ENCODE measurements around the gene IFRD1. TPM values are rescaled to one million over a fixed set of nuclear protein-coding genes. Genes with fewer than 3 reads are reported as not detected.

Gene IFRD1
- total and polyA plus RNA-seq, 5 donors from 2014 or later, result 28.1 to 258 (median 36.2) TPM

GRCh38 chr7:112494656-112495055, 44.4 kb downstream of the IFRD1 start:
- Histone ChIP-seq H3K4me1 (ENCODE audit: control insufficient read depth, insufficient read depth, low read length, poor library complexity, severe bottlenecking) (no peaks in the 10 kb centered on the region), H3K27me3 (ENCODE audit: control insufficient read depth, insufficient read depth, low read length) (peaks cover 4% of the 10 kb centered on the region), H3K27ac (ENCODE audit: insufficient read depth, low read length, poor library complexity, severe bottlenecking) (no peak overlapping the region), H3K4me3 (ENCODE audit: low read depth, low read length) (no peak overlapping the region), H3K36me3 (ENCODE audit: control insufficient read depth, insufficient read depth, low read length) (no peaks in the 10 kb centered on the region), H3K9me3 (ENCODE audit: control insufficient read depth in 2 of 2, low read length in 2 of 2) (no peaks in the 10 kb centered on the region)
- DNase-seq, result no peak
- H3K9me3 Mint-ChIP-seq, result peaks cover 0 to under 1% (median 0%) of the 10 kb centered on the region in 7 donors
- H3K36me3 Mint-ChIP-seq, result no peaks in the 10 kb centered on the region
- H3K4me1 Mint-ChIP-seq, result no peaks in the 10 kb centered on the region
- no peak for ATAC-seq (ENCODE audit: low read depth in 2 of 2)
- H3K27me3 Mint-ChIP-seq, result peaks cover 15% of the 10 kb centered on the region
- H3K4me3 Mint-ChIP-seq, result no peak overlapping the region
- H3K27ac Mint-ChIP-seq, result no peak overlapping the region

- Histone ChIP-seq H3K4me1 (ENCODE audit: control insufficient read depth, insufficient read depth, low read length, poor library complexity, severe bottlenecking) (no peaks in the 10 kb centered on the region), H3K27ac (ENCODE audit: insufficient read depth, low read length, poor library complexity, severe bottlenecking) (no peak overlapping the region), H3K36me3 (ENCODE audit: control insufficient read depth, insufficient read depth, low read length) (no peaks in the 10 kb centered on the region), H3K4me3 (ENCODE audit: low read depth, low read length) (no peak overlapping the region), H3K27me3 (ENCODE audit: control insufficient read depth, insufficient read depth, low read length) (peaks cover 4% of the 10 kb centered on the region), H3K9me3 (ENCODE audit: control insufficient read depth in 2 of 2, low read length in 2 of 2) (no peaks in the 10 kb centered on the region)
- DNase-seq (no peak), ATAC-seq (ENCODE audit: low read depth in 2 of 2) (no peak)
- Mint-ChIP-seq H3K36me3 (no peaks in the 10 kb centered on the region), H3K9me3 (peaks cover 0 to 2% (median 0%) of the 10 kb centered on the region in 7 donors), H3K4me3 (no peak overlapping the region), H3K27me3 (peaks cover 17% of the 10 kb centered on the region), H3K27ac (no peak overlapping the region), H3K4me1 (no peaks in the 10 kb centered on the region)
Measured at GRCh38 chr7:112495156-112495788, 45.0 kb downstream of the IFRD1 start.

GRCh38 chr7:112495810-112496462, 45.7 kb downstream of the IFRD1 start:
- ATAC-seq (ENCODE audit: low read depth in 2 of 2) (no peak), DNase-seq (peak in 2 of 3 donors; percentile 34 to 55)
- Histone ChIP-seq H3K27me3 (ENCODE audit: control insufficient read depth, insufficient read depth, low read length) (peaks cover 4% of the 10 kb centered on the region), H3K36me3 (ENCODE audit: control insufficient read depth, insufficient read depth, low read length) (no peaks in the 10 kb centered on the region), H3K4me3 (ENCODE audit: low read depth, low read length) (no peak overlapping the region), H3K4me1 (ENCODE audit: control insufficient read depth, insufficient read depth, low read length, poor library complexity, severe bottlenecking) (no peaks in the 10 kb centered on the region), H3K9me3 (ENCODE audit: control insufficient read depth in 2 of 2, low read length in 2 of 2) (no peaks in the 10 kb centered on the region), H3K27ac (ENCODE audit: insufficient read depth, low read length, poor library complexity, severe bottlenecking) (no peak overlapping the region)
- peaks cover 17% of the 10 kb centered on the region for H3K27me3 Mint-ChIP-seq
- no peaks in the 10 kb centered on the region for H3K4me1 Mint-ChIP-seq
- H3K27ac Mint-ChIP-seq, result no peak overlapping the region
- H3K36me3 Mint-ChIP-seq, result no peaks in the 10 kb centered on the region
- no peak overlapping the region for H3K4me3 Mint-ChIP-seq
- peaks cover 0 to 2% (median 0%) of the 10 kb centered on the region in 7 donors for H3K9me3 Mint-ChIP-seq

- no peaks in the 10 kb centered on the region for H3K9me3 ChIP-seq (ENCODE audit: control insufficient read depth in 2 of 2, low read length in 2 of 2)
- Mint-ChIP-seq H3K27ac (no peak overlapping the region), H3K36me3 (no peaks in the 10 kb centered on the region), H3K9me3 (peaks cover 0 to 2% (median 0%) of the 10 kb centered on the region in 7 donors), H3K27me3 (peaks cover 20% of the 10 kb centered on the region), H3K4me1 (no peaks in the 10 kb centered on the region), H3K4me3 (no peak overlapping the region)
- no peak overlapping the region for H3K27ac ChIP-seq (ENCODE audit: insufficient read depth, low read length, poor library complexity, severe bottlenecking)
- H3K4me3 ChIP-seq (ENCODE audit: low read depth, low read length), result no peak overlapping the region
- no peak for DNase-seq
- ATAC-seq (ENCODE audit: low read depth in 2 of 2), result no peak
- H3K27me3 ChIP-seq (ENCODE audit: control insufficient read depth, insufficient read depth, low read length), result peaks cover 4% of the 10 kb centered on the region
- no peaks in the 10 kb centered on the region for H3K4me1 ChIP-seq (ENCODE audit: control insufficient read depth, insufficient read depth, low read length, poor library complexity, severe bottlenecking)
- H3K36me3 ChIP-seq (ENCODE audit: control insufficient read depth, insufficient read depth, low read length), result no peaks in the 10 kb centered on the region
Measured at GRCh38 chr7:112497481-112497880, 47.2 kb downstream of the IFRD1 start.

- no peak overlapping the region for H3K27ac Mint-ChIP-seq
- H3K4me3 Mint-ChIP-seq, result no peak overlapping the region
- peaks cover 0 to 2% (median 0%) of the 10 kb centered on the region in 7 donors for H3K9me3 Mint-ChIP-seq
- DNase-seq (no peak), ATAC-seq (ENCODE audit: low read depth in 2 of 2) (no peak)
- H3K36me3 Mint-ChIP-seq, result no peaks in the 10 kb centered on the region
- no peaks in the 10 kb centered on the region for H3K4me1 ChIP-seq (ENCODE audit: control insufficient read depth, insufficient read depth, low read length, poor library complexity, severe bottlenecking)
- no peak overlapping the region for H3K4me3 ChIP-seq (ENCODE audit: low read depth, low read length)
- peaks cover 28% of the 10 kb centered on the region for H3K27me3 Mint-ChIP-seq
- no peaks in the 10 kb centered on the region for H3K36me3 ChIP-seq (ENCODE audit: control insufficient read depth, insufficient read depth, low read length)
- no peaks in the 10 kb centered on the region for H3K9me3 ChIP-seq (ENCODE audit: control insufficient read depth in 2 of 2, low read length in 2 of 2)
- H3K4me1 Mint-ChIP-seq, result no peaks in the 10 kb centered on the region
- no peak overlapping the region for H3K27ac ChIP-seq (ENCODE audit: insufficient read depth, low read length, poor library complexity, severe bottlenecking)
- H3K27me3 ChIP-seq (ENCODE audit: control insufficient read depth, insufficient read depth, low read length), result peaks cover 4% of the 10 kb centered on the region
Measured at GRCh38 chr7:112500619-112501018, 50.4 kb downstream of the IFRD1 start.

GRCh38 chr7:112501801-112502503, 51.7 kb downstream of the IFRD1 start:
- H3K27me3 ChIP-seq (ENCODE audit: control insufficient read depth, insufficient read depth, low read length), result peaks cover 3% of the 10 kb centered on the region
- peaks cover 24% of the 10 kb centered on the region for H3K27me3 Mint-ChIP-seq

GRCh38 chr7:112502700-112503099, 52.4 kb downstream of the IFRD1 start:
- H3K4me1 ChIP-seq (ENCODE audit: control insufficient read depth, insufficient read depth, low read length, poor library complexity, severe bottlenecking), result no peaks in the 10 kb centered on the region
- H3K36me3 ChIP-seq (ENCODE audit: control insufficient read depth, insufficient read depth, low read length), result no peaks in the 10 kb centered on the region
- H3K27ac ChIP-seq (ENCODE audit: insufficient read depth, low read length, poor library complexity, severe bottlenecking), result no peak overlapping the region
- DNase-seq (no peak), ATAC-seq (ENCODE audit: low read depth in 2 of 2) (no peak)
- Mint-ChIP-seq H3K4me3 (no peak overlapping the region), H3K36me3 (no peaks in the 10 kb centered on the region), H3K27me3 (peaks cover 23% of the 10 kb centered on the region), H3K4me1 (no peaks in the 10 kb centered on the region), H3K9me3 (peaks cover 0 to 2% (median 0%) of the 10 kb centered on the region in 7 donors), H3K27ac (no peak overlapping the region)
- no peaks in the 10 kb centered on the region for H3K9me3 ChIP-seq (ENCODE audit: control insufficient read depth in 2 of 2, low read length in 2 of 2)
- H3K27me3 ChIP-seq (ENCODE audit: control insufficient read depth, insufficient read depth, low read length), result peaks cover 1% of the 10 kb centered on the region
- no peak overlapping the region for H3K4me3 ChIP-seq (ENCODE audit: low read depth, low read length)

More at GRCh38 chr7:112501801-112502503, 51.7 kb downstream of the IFRD1 start:
- no peak overlapping the region for H3K4me3 ChIP-seq (ENCODE audit: low read depth, low read length)
- DNase-seq (no peak), ATAC-seq (ENCODE audit: low read depth in 2 of 2) (no peak)
- H3K4me1 ChIP-seq (ENCODE audit: control insufficient read depth, insufficient read depth, low read length, poor library complexity, severe bottlenecking), result no peaks in the 10 kb centered on the region
- Mint-ChIP-seq H3K4me3 (no peak overlapping the region), H3K9me3 (peaks cover 0 to 2% (median 0%) of the 10 kb centered on the region in 7 donors), H3K36me3 (no peaks in the 10 kb centered on the region), H3K4me1 (no peaks in the 10 kb centered on the region), H3K27ac (no peak overlapping the region)
- no peaks in the 10 kb centered on the region for H3K9me3 ChIP-seq (ENCODE audit: control insufficient read depth in 2 of 2, low read length in 2 of 2)
- H3K27ac ChIP-seq (ENCODE audit: insufficient read depth, low read length, poor library complexity, severe bottlenecking), result no peak overlapping the region
- no peaks in the 10 kb centered on the region for H3K36me3 ChIP-seq (ENCODE audit: control insufficient read depth, insufficient read depth, low read length)
